DOHH2 (cell line): ENCODE data around the gene LPXN.

Source experiments
- H3F3A ChIP-seq: fragments of 200-600 bp; sonication (generic), shearing (Covaris generic); 2 replicates; pipeline ENCODE4 v1.6.0; 2016; ENCODE audit warnings: antibody characterized with exemption, mild to moderate bottlenecking; ENCODE audit not compliant: control insufficient read depth, insufficient read depth
- H3K27ac ChIP-seq: fragments of 200-600 bp; sonication (generic); 2 replicates; pipeline ENCODE4 v1.5.1; 2014; ENCODE audit warnings: low read depth, mild to moderate bottlenecking, low read length, moderate library complexity
- H3K27me3 ChIP-seq: fragments of 200-600 bp; sonication (generic); 2 replicates; pipeline ENCODE4 v1.6.1; 2014; ENCODE audit warnings: mild to moderate bottlenecking, low read length, mixed read lengths; ENCODE audit not compliant: control insufficient read depth
- H3K36me3 ChIP-seq: fragments of 200-600 bp; sonication (generic); 2 replicates; pipeline ENCODE4 v1.6.1; 2014; ENCODE audit warnings: mild to moderate bottlenecking, low read length, moderate library complexity, mixed read lengths; ENCODE audit not compliant: control insufficient read depth
- H3K4me1 ChIP-seq: fragments of 200-600 bp; sonication (generic); 2 replicates; pipeline ENCODE4 v1.6.1; 2014; ENCODE audit warnings: mild to moderate bottlenecking, low read length, mixed read lengths; ENCODE audit not compliant: control insufficient read depth
- H3K4me2 ChIP-seq: fragments of 200-600 bp; sonication (generic); 2 replicates; pipeline ENCODE4 v1.6.0; 2014; ENCODE audit warnings: mild to moderate bottlenecking, low read length, moderate library complexity
- H3K4me3 ChIP-seq: fragments of 200-600 bp; sonication (generic); 2 replicates; pipeline ENCODE4 v1.5.1; 2014; ENCODE audit warnings: mild to moderate bottlenecking, low read length, mixed read lengths
- H3K79me2 ChIP-seq: fragments of 200-600 bp; sonication (generic); 2 replicates; pipeline ENCODE4 v1.6.1; 2014; ENCODE audit warnings: mild to moderate bottlenecking, low read length, mixed read lengths; ENCODE audit not compliant: control insufficient read depth
- H3K9me2 ChIP-seq: fragments of 200-600 bp; sonication (generic); replicated peaks from 2 replicates; pipeline ENCODE4 v1.6.1; 2014; ENCODE audit warnings: mild to moderate bottlenecking, low read length, mixed read lengths; ENCODE audit not compliant: control insufficient read depth
- H3K9me3 ChIP-seq: fragments of 200-600 bp; sonication (generic); 2 replicates; pipeline ENCODE4 v1.6.1; 2014; ENCODE audit warnings: antibody characterized with exemption, low read length, mixed read lengths; ENCODE audit not compliant: control insufficient read depth, insufficient read depth
- H4K20me1 ChIP-seq: fragments of 200-600 bp; sonication (generic); 2 replicates; pipeline ENCODE4 v1.6.0; 2014; ENCODE audit warnings: low read depth, mild to moderate bottlenecking, antibody characterized with exemption, low read length, moderate library complexity; ENCODE audit not compliant: control insufficient read depth, insufficient read depth
- EZH2phosphoT487 ChIP-seq: fragments of 200-600 bp; sonication (generic); IDR thresholded peaks from 2 replicates; pipeline ENCODE4 v1.6.1; 2017; ENCODE audit warnings: borderline replicate concordance, mild to moderate bottlenecking, antibody characterized with exemption, low read length, moderate library complexity, mixed read lengths
- TF ChIP-seq, protein P1 (sequence below): fragments of 200-600 bp; sonication (generic); IDR thresholded peaks from one replicate; pipeline ENCODE4 v1.5.1; 2014; ENCODE audit warnings: antibody characterized with exemption, mild to moderate bottlenecking, low read depth, low read length; ENCODE audit not compliant: poor library complexity, severe bottlenecking

Gene LPXN

DNA sequence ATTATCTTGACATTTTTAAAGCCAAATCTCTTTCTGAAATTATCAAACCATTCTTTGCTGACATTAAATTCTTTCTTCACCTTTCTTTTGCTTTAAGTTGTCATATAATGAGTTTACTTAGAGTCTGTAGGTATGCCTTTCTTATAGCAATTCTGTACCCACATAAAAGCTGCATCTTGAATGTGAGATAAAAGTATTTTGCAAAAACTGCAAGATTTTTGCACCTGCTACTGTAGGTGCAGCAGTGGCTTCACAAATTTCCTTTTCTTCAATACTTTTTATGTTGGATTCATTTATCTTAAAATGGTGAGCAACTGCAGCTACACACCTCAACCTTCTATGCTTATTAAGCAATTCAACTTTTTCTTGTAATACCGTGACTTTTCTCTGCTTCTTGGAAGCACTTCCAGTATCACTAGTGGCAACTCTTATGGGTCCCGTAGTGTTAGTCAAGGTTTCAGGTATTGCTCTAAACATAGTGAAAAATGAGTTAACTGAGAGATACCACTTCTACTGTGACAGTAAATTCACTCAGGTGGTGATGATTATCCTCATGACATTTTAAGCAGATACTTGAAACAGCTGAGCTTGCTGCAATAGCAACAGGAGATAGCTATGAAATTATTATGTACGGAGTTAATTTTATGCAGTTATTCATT lies 22.0 kb upstream of the LPXN start:
- Histone ChIP-seq H3K27me3 (no peaks in the 10 kb centered on the region), H3K4me2 (no peak overlapping the region), H3K36me3 (peaks cover 90% of the 10 kb centered on the region), H3K79me2 (peaks cover 100% of the 10 kb centered on the region), H3K9me2 (no peaks in the 10 kb centered on the region), H3K4me1 (no peaks in the 10 kb centered on the region), H3K27ac (no peak overlapping the region), H3F3A (no peaks in the 10 kb centered on the region; the same call in 1 of the 2 replicates), H4K20me1 (peaks cover 6% of the 10 kb centered on the region), H3K9me3 (no peaks in the 10 kb centered on the region), H3K4me3 (no peak overlapping the region)
- no peak for TF ChIP-seq EZH2phosphoT487

DNA sequence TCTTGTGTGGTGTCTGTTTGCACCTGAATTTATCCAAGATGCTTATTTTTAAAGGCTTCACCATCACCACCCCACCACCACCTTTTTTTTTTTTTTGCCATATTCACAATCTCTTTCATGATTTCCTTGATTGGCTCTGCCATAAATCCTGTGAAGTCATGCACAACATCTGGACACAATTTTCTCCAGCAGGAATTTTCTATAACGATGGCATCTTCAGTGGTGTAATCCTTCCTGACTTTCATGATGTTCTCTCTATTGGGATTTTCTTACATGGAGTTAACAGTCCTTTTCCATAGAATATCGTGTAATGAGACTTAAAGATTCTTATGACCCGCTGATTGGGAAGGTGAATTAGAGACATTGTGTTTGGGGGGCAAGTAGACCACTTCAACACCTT lies 21.0 kb upstream of the LPXN start:
- H3K79me2 ChIP-seq, result peaks cover 100% of the 10 kb centered on the region
- H3K27me3 ChIP-seq, result no peaks in the 10 kb centered on the region
- no peak overlapping the region for H3K27ac ChIP-seq
- H4K20me1 ChIP-seq, result peaks cover 10% of the 10 kb centered on the region
- H3F3A ChIP-seq, result no peaks in the 10 kb centered on the region; the same call in 1 of the 2 replicates
- H3K4me3 ChIP-seq, result no peak overlapping the region
- H3K36me3 ChIP-seq, result peaks cover 93% of the 10 kb centered on the region
- no peak overlapping the region for H3K4me2 ChIP-seq
- TF ChIP-seq, protein P1, sequence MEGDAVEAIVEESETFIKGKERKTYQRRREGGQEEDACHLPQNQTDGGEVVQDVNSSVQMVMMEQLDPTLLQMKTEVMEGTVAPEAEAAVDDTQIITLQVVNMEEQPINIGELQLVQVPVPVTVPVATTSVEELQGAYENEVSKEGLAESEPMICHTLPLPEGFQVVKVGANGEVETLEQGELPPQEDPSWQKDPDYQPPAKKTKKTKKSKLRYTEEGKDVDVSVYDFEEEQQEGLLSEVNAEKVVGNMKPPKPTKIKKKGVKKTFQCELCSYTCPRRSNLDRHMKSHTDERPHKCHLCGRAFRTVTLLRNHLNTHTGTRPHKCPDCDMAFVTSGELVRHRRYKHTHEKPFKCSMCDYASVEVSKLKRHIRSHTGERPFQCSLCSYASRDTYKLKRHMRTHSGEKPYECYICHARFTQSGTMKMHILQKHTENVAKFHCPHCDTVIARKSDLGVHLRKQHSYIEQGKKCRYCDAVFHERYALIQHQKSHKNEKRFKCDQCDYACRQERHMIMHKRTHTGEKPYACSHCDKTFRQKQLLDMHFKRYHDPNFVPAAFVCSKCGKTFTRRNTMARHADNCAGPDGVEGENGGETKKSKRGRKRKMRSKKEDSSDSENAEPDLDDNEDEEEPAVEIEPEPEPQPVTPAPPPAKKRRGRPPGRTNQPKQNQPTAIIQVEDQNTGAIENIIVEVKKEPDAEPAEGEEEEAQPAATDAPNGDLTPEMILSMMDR, result no peak
- no peak for TF ChIP-seq EZH2phosphoT487
- H3K9me3 ChIP-seq, result no peaks in the 10 kb centered on the region
- H3K4me1 ChIP-seq, result no peaks in the 10 kb centered on the region
- no peaks in the 10 kb centered on the region for H3K9me2 ChIP-seq

DNA sequence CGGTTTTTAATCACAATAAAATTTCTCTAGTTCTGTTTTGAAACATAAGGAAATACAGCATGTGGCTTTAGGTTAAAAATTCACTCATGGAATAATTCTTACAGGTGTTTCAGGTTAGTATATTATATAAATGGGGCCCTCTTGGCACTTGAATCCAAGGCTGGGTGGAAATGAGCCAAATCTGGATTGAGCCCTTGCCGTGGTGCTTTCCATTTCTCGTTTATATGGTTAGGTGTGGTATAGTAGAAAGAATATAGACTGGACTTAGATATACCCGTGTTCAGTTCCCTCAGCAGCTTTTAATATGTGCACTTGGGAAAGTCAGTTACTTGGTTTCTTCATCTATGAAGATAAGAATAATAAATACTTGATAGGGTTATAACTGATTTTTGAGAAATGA lies 19.2 kb upstream of the LPXN start:
- TF ChIP-seq, protein P1, result no peak
- no peak for TF ChIP-seq EZH2phosphoT487
- no peaks in the 10 kb centered on the region for H3K9me2 ChIP-seq
- H3K36me3 ChIP-seq, result peaks cover 94% of the 10 kb centered on the region
- no peaks in the 10 kb centered on the region; the same call in 1 of the 2 replicates for H3F3A ChIP-seq
- no peaks in the 10 kb centered on the region for H3K4me1 ChIP-seq
- H4K20me1 ChIP-seq, result peaks cover 17% of the 10 kb centered on the region
- H3K4me2 ChIP-seq, result no peak overlapping the region
- no peak overlapping the region for H3K4me3 ChIP-seq
- H3K27ac ChIP-seq, result no peak overlapping the region
- H3K27me3 ChIP-seq, result no peaks in the 10 kb centered on the region
- H3K79me2 ChIP-seq, result peaks cover 100% of the 10 kb centered on the region
- no peaks in the 10 kb centered on the region for H3K9me3 ChIP-seq

DNA sequence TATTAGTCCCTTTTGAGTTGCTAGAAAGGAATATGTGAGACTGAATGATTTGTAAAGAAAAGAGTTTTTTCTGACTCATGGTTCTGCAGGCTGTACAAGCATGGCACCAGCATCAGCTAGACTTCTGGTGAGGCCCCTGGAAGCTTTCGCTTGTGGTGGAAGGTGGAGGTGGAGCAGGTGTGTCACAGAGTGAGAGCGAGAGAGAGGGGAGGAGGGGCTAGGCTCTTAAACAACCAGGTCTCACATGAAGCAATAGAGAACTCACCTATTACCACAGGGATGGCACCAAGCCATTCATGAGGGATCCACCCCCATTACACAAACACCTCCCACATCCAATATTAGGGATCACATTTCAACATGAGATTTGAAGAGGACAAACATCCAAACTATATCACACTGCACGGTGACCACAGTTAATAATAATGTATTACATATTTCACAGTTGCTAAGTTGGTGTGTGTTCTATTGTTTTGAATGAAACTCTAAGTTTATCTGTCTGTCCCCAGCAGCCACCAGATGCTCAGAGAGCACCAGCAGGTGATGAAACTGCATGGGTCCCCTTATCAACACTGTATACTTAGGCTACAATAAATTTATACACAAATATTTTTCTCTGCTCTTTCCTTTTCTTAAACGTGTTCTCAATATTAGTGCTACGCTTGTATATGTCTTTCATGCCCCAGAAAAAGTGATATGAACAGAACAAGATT lies 17.3 kb upstream of the LPXN start:
- Histone ChIP-seq H3K9me2 (no peaks in the 10 kb centered on the region), H3K27ac (no peak overlapping the region), H3K79me2 (peaks cover 99% of the 10 kb centered on the region), H3K4me2 (no peak overlapping the region), H3F3A (no peaks in the 10 kb centered on the region; the same call in 1 of the 2 replicates), H3K27me3 (no peaks in the 10 kb centered on the region), H3K4me1 (no peaks in the 10 kb centered on the region), H3K9me3 (no peaks in the 10 kb centered on the region), H4K20me1 (peaks cover 17% of the 10 kb centered on the region), H3K4me3 (no peak overlapping the region), H3K36me3 (peaks cover 91% of the 10 kb centered on the region)
- no peak for TF ChIP-seq EZH2phosphoT487
- TF ChIP-seq, protein P1, result no peak
